HG03175 (cell line): ENCODE results near the gene ELP2.

Experiments
- ATAC-seq: cut with Tn5 transposase; IDR thresholded peaks from one replicate; pipeline ENCODE4 v1.9.1; 2021; ENCODE audit warnings: mild to moderate bottlenecking, moderate library complexity; ENCODE audit not compliant: unreplicated experiment

The ELP2 gene

GRCh38 chr18:36212301-36213171, 82.8 kb downstream of the ELP2 start:
- ATAC-seq = no peak

DNA sequence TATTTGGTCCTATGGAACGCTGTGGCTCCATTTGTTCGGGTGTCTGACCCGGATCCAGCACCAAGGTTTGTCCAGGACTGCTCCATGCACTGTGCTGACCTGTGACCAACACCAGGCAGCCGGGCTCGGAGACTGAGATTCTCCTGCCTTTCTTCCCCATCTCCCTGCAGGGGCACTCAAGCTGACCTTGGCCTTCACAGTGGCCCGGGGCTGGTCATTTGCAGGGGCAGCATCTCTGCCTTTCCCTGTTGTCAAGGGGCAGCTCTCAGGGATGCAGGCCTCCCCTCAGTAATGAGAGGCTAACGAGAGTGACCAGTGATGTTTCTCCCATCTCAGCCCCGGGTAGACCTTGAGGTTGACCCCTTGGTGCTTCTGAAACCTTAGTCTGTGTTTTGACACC, 85.1 kb downstream of the ELP2 start:
- no peak for ATAC-seq

- ATAC-seq = no peak
Measured at GRCh38 chr18:36215577-36215976, 85.9 kb downstream of the ELP2 start.

DNA sequence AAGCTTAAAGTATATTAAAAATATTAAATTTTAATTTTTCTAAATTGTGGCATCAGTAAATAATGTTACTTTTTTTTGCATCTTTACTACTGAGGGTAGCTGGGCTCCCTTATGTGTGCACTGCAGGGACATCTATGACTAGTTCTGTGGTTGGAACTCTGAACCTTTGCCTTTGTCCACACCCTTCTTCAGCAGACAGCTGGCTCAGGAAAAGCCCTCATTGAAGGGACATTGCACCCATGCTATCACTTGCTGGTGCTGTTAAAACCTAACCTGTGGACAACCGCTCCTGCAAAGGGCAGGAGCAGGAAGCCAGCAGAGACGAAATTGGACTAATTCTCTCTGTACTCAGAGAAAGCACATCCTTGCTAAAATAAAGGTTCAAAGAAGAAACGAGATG, 87.6 kb downstream of the ELP2 start:
- ATAC-seq = no peak

GRCh38 chr18:36229188-36229587, 99.5 kb downstream of the ELP2 start:
- ATAC-seq = no peak
